Inflammatory macrophage treated with lipopolysaccharide for 4 hours (primary cell): ENCODE results near the gene OSGEPL1.
"Not testable (repeated sequence)": the region's sequence is repeated elsewhere in the genome, so short reads cannot be mapped to it uniquely, and the experiment has no call there.

Experiments used
- DNase-seq: peaks from one replicate; pipeline ENCODE4 v3.0.0-alpha.2; 2020

OSGEPL1 gene

GRCh38 chr2:189726849-189727248 is 35.7 kb downstream of the OSGEPL1 start:
- DNase-seq, result no peak

- DNase-seq, result no peak
These were observed 36.3 kb downstream of the OSGEPL1 start for GRCh38 chr2:189726271-189726670.

- no peak for DNase-seq
These were observed 39.4 kb downstream of the OSGEPL1 start for GRCh38 chr2:189723192-189723591.

GRCh38 chr2:189719571-189719970 is 43.0 kb downstream of the OSGEPL1 start:
- peak; percentile 61 for DNase-seq

- DNase-seq, result not testable (repeated sequence)
These were observed 45.0 kb downstream of the OSGEPL1 start for GRCh38 chr2:189717593-189717992.

GRCh38 chr2:189709501-189710221 is 52.9 kb downstream of the OSGEPL1 start:
- no peak for DNase-seq

GRCh38 chr2:189702071-189702470 is 60.5 kb downstream of the OSGEPL1 start:
- DNase-seq, result no peak

GRCh38 chr2:189700681-189701080 is 61.9 kb downstream of the OSGEPL1 start:
- no peak for DNase-seq

GRCh38 chr2:189698020-189698887 is 64.3 kb downstream of the OSGEPL1 start:
- DNase-seq, result peak; percentile 63
